Mucosa of descending colon (tissue), 3 donors: Measurements from ENCODE around the gene WNT16. TPM values are rescaled to one million over a fixed set of nuclear protein-coding genes. Genes with fewer than 3 reads are reported as not detected.

Experiments used
- ATAC-seq: fragments of 200-7000 bp; cut with Tn5 transposase; one replicate; pipeline ENCODE4 v1.9.1; 2020; ENCODE audit warnings: mild to moderate bottlenecking, moderate library complexity
- DNase-seq, 3 donors: peaks; one replicate each; pipeline ENCODE4 v3.0.0-alpha.2; 2020
- H3K36me3 ChIP-seq: fragments of 200-600 bp; one replicate; pipeline ENCODE4 v1.8.0; 2021; ENCODE audit warnings: low read depth, mild to moderate bottlenecking
- H3K4me1 ChIP-seq: fragments of 200-600 bp; one replicate; pipeline ENCODE4 v1.8.0; 2021; ENCODE audit warnings: low read depth, mild to moderate bottlenecking
- H3K4me3 ChIP-seq: fragments of 200-600 bp; one replicate; pipeline ENCODE4 v1.8.0; 2021; ENCODE audit warnings: mild to moderate bottlenecking
- H3K9me3 ChIP-seq: fragments of 200-600 bp; one replicate; pipeline ENCODE4 v1.8.0; 2021; ENCODE audit warnings: mild to moderate bottlenecking
- CTCF ChIP-seq: fragments of 200-600 bp; IDR thresholded peaks from one replicate; pipeline ENCODE4 v1.8.0; 2022; ENCODE audit warnings: antibody characterized with exemption, mild to moderate bottlenecking
- intact Hi-C, 2 donors: fragments of 100-400 bp; cut with DNase I in 1 of 2; cut with micrococcal nuclease in 1 of 2; formaldehyde crosslinking; loops; one replicate each; pipeline versions ENCODE4 v1.11.0 to v1.11.1; 2022; cut with DNase I, micrococcal nuclease
- total RNA-seq, 3 donors: library from RNA; stranded (reverse); fragmentation: NEBNext Ultra II Directional in 2 of 3; extraction: Animal tissue kit (Norgen Biotek cat#: 25700) in 2 of 3; gene quantifications; one replicate each; pipeline versions ENCODE4 v1.2.1 to v1.2.4, GENCODE V29; 2021 to 2023
- donor health status: DM: no; HTN: no; CAD: no; lungs with moderate emphysema.
- donor health status: DM: no; HTN: no; CAD: no.
- donor health status: DM: no; HTN: yes; CAD: no.

The WNT16 gene
- total RNA-seq, 3 donors from 2014 or later, result 1.4 TPM; not detected in 2

GRCh38 chr7:121371367-121371766 is 42.6 kb downstream of the WNT16 start:
- Histone ChIP-seq H3K4me1 (peaks cover 9% of the 10 kb centered on the region), H3K9me3 (no peaks in the 10 kb centered on the region), H3K4me3 (no peak overlapping the region), H3K36me3 (no peaks in the 10 kb centered on the region)
- ATAC-seq, result no peak
- no peak for DNase-seq
- intact Hi-C loops, result no loop called here
- TF ChIP-seq CTCF, result no peak

- Histone ChIP-seq H3K9me3 (no peaks in the 10 kb centered on the region), H3K4me1 (peaks cover 9% of the 10 kb centered on the region), H3K36me3 (no peaks in the 10 kb centered on the region), H3K4me3 (no peak overlapping the region)
- ATAC-seq (no peak), DNase-seq (no peak)
- TF ChIP-seq CTCF, result no peak
- intact Hi-C loops, result no loop called here
Observed at GRCh38 chr7:121371883-121372282, 43.1 kb downstream of the WNT16 start.

- ATAC-seq (peak; percentile 58), DNase-seq (no peak)
- intact Hi-C loops, result no loop called here
- Histone ChIP-seq H3K4me1 (peaks cover 9% of the 10 kb centered on the region), H3K4me3 (no peak overlapping the region), H3K36me3 (no peaks in the 10 kb centered on the region), H3K9me3 (no peaks in the 10 kb centered on the region)
- TF ChIP-seq CTCF, result no peak
Observed at GRCh38 chr7:121372376-121373010, 43.7 kb downstream of the WNT16 start.

- no peak overlapping the region for H3K4me3 ChIP-seq
- no peak for ATAC-seq
Observed at GRCh38 chr7:121373177-121373576, 44.4 kb downstream of the WNT16 start.

GRCh38 chr7:121376979-121377378 is 48.2 kb downstream of the WNT16 start:
- intact Hi-C loops, result no loop called here
- Histone ChIP-seq H3K4me3 (no peak overlapping the region), H3K36me3 (no peaks in the 10 kb centered on the region), H3K9me3 (no peaks in the 10 kb centered on the region), H3K4me1 (no peaks in the 10 kb centered on the region)
- no peak for ATAC-seq
- TF ChIP-seq CTCF, result no peak
- no peak for DNase-seq

More at GRCh38 chr7:121373177-121373576, 44.4 kb downstream of the WNT16 start:
- no peak for TF ChIP-seq CTCF
- Histone ChIP-seq H3K36me3 (no peaks in the 10 kb centered on the region), H3K4me1 (peaks cover 9% of the 10 kb centered on the region), H3K9me3 (no peaks in the 10 kb centered on the region)
- no peak for DNase-seq
- intact Hi-C loops, result no loop called here

GRCh38 chr7:121379930-121380329 is 51.1 kb downstream of the WNT16 start:
- H3K9me3 ChIP-seq, result no peaks in the 10 kb centered on the region
- no peak overlapping the region for H3K4me3 ChIP-seq
- peaks cover 17% of the 10 kb centered on the region for H3K4me1 ChIP-seq
- intact Hi-C loops, result no loop called here
- no peak for DNase-seq
- ATAC-seq, result no peak
- TF ChIP-seq CTCF, result no peak
- H3K36me3 ChIP-seq, result no peaks in the 10 kb centered on the region
